ENCODE measurements around the gene SETD9. TPM values are rescaled to one million over a fixed set of nuclear protein-coding genes. Genes with fewer than 3 reads are reported as not detected.

Gene SETD9
- total and polyA plus RNA-seq, 4 donors = 7.5 to 10.4 (median 9.6) TPM

DNA sequence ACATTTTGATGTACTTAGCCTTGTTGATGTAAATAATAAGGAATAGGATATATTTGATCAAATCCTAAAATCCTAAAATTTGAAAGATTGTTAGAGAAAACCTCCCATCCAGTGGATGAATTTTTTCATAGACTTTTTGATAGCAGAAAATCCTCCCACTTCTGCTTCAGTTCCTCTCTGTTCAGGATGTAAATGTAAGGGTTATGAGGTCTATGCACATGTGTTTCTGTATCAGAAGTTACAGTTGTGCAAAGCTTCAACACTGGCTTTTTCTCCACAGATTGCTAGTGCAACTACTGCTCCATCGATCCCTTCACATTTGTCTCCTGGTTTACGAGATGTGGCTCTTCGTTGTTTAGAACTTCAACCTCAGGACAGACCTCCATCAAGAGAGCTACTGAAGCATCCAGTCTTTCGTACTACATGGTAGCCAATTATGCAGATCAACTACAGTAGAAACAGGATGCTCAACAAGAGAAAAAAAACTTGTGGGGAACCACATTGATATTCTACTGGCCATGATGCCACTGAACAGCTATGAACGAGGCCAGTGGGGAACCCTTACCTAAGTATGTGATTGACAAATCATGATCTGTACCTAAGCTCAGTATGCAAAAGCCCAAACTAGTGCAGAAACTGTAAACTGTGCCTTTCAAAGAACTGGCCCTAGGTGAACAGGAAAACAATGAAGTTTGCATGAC lies 16.0 kb upstream of the SETD9 start:
- DNase-seq = no peak
- no peaks in the 10 kb centered on the region for H3K4me1 ChIP-seq (ENCODE audit: control insufficient read depth in 5 of 5, insufficient read depth in 5 of 5, low read length in 5 of 5)
- H3K36me3 ChIP-seq (ENCODE audit: control insufficient read depth in 4 of 4, insufficient read depth in 4 of 4, low read length in 4 of 4) = peaks cover 6 to 40% (median 28%) of the 10 kb centered on the region in 4 donors
- no peak overlapping the region for H3K9ac ChIP-seq (ENCODE audit: insufficient read depth in 1 of 2, low read length in 2 of 2)
- 91% methylated on average over 5 of the region's 5 CpGs for WGBS, 2 donors
- TF ChIP-seq, protein P1, sequence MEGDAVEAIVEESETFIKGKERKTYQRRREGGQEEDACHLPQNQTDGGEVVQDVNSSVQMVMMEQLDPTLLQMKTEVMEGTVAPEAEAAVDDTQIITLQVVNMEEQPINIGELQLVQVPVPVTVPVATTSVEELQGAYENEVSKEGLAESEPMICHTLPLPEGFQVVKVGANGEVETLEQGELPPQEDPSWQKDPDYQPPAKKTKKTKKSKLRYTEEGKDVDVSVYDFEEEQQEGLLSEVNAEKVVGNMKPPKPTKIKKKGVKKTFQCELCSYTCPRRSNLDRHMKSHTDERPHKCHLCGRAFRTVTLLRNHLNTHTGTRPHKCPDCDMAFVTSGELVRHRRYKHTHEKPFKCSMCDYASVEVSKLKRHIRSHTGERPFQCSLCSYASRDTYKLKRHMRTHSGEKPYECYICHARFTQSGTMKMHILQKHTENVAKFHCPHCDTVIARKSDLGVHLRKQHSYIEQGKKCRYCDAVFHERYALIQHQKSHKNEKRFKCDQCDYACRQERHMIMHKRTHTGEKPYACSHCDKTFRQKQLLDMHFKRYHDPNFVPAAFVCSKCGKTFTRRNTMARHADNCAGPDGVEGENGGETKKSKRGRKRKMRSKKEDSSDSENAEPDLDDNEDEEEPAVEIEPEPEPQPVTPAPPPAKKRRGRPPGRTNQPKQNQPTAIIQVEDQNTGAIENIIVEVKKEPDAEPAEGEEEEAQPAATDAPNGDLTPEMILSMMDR (IDR thresholded peaks at IDR 0.05; ENCODE audit: control extremely low read depth, extremely low read depth) = no peak
- peaks cover 0 to 1% (median 0%) of the 10 kb centered on the region in 4 donors for H3K9me3 ChIP-seq (ENCODE audit: control insufficient read depth in 4 of 4, insufficient read depth in 3 of 4, low read length in 3 of 4)
- H3K4me3 ChIP-seq = no peak overlapping the region
- H3K27me3 ChIP-seq (ENCODE audit: control insufficient read depth in 3 of 3, insufficient read depth in 3 of 3, low read length in 2 of 3) = no peaks in the 10 kb centered on the region
- no peak for ATAC-seq (ENCODE audit: insufficient read depth, low FRiP score)
- H3K27ac ChIP-seq (ENCODE audit: low read depth in 1 of 2, low read length in 1 of 2) = no peak overlapping the region

DNA sequence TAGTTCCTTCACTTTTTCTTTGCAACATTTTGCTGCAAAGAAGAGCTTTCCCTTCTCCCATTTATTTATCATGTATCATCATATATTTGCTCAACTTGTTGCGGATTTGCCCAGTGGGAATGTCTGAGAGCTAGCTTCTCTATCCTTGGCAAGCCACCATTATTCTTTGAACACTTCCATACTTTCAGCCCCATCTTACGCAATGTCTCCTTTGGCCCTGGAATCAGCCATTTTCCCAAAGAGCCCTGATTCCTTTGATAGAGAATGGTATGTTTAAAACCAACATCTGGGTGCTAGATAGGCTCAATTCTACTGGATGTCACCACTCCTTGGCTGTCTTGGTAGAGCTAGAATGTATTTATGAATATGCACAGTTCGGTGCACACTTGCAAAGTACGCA lies 12.6 kb upstream of the SETD9 start:
- TF ChIP-seq, protein P1 (IDR thresholded peaks at IDR 0.05; ENCODE audit: control extremely low read depth, extremely low read depth) = no peak
- peak in 2 of 3 donors; percentile 18 to 22 for DNase-seq
- WGBS, 2 donors = 98 to 99% methylated on average over 4 of the region's 4 CpGs
- peaks cover 3 to 20% (median 13%) of the 10 kb centered on the region in 4 donors for H3K36me3 ChIP-seq (ENCODE audit: control insufficient read depth in 4 of 4, insufficient read depth in 4 of 4, low read length in 4 of 4)
- no peak overlapping the region for H3K27ac ChIP-seq (ENCODE audit: low read depth in 1 of 2, low read length in 1 of 2)
- H3K27me3 ChIP-seq (ENCODE audit: control insufficient read depth in 3 of 3, insufficient read depth in 3 of 3, low read length in 2 of 3) = no peaks in the 10 kb centered on the region
- no peaks in the 10 kb centered on the region for H3K4me1 ChIP-seq (ENCODE audit: control insufficient read depth in 5 of 5, insufficient read depth in 5 of 5, low read length in 5 of 5)
- no peak for ATAC-seq (ENCODE audit: insufficient read depth, low FRiP score)
- H3K9me3 ChIP-seq (ENCODE audit: control insufficient read depth in 4 of 4, insufficient read depth in 3 of 4, low read length in 3 of 4) = peaks cover 0 to 1% (median 0%) of the 10 kb centered on the region in 4 donors
- H3K9ac ChIP-seq (ENCODE audit: insufficient read depth in 1 of 2, low read length in 2 of 2) = no peak overlapping the region
- no peak overlapping the region for H3K4me3 ChIP-seq

DNA sequence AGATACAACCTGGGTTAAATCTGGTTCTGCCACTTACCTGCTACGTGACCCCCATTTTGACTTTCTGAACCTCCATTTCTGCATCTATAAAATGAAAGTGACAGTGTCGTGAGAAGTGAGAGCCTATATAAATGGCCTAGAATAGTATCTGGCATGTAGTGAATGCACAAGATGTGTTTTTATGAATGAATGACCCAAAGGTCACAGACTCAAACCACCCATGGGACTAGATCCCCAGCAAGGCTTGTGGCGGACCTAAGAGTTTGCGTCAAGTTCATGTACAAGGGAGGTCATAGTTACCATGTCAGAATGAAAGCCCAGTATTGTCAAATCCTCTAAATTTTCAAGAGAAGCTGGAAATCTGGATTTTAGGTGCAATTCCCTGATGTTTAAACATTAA lies 11.2 kb upstream of the SETD9 start:
- Histone ChIP-seq H3K9ac (ENCODE audit: insufficient read depth in 1 of 2, low read length in 2 of 2) (no peak overlapping the region), H3K27me3 (ENCODE audit: control insufficient read depth in 3 of 3, insufficient read depth in 3 of 3, low read length in 2 of 3) (no peaks in the 10 kb centered on the region), H3K4me1 (ENCODE audit: control insufficient read depth in 5 of 5, insufficient read depth in 5 of 5, low read length in 5 of 5) (no peaks in the 10 kb centered on the region), H3K9me3 (ENCODE audit: control insufficient read depth in 4 of 4, insufficient read depth in 3 of 4, low read length in 3 of 4) (peaks cover 0 to 1% (median 0%) of the 10 kb centered on the region in 4 donors), H3K36me3 (ENCODE audit: control insufficient read depth in 4 of 4, insufficient read depth in 4 of 4, low read length in 4 of 4) (peaks cover 2 to 19% (median 12%) of the 10 kb centered on the region in 4 donors), H3K4me3 (no peak overlapping the region), H3K27ac (ENCODE audit: low read depth in 1 of 2, low read length in 1 of 2) (no peak overlapping the region)
- TF ChIP-seq, protein P1 (IDR thresholded peaks at IDR 0.05; ENCODE audit: control extremely low read depth, extremely low read depth) = no peak
- 95 to 96% methylated on average over 4 of the region's 4 CpGs for WGBS, 2 donors
- DNase-seq (no peak), ATAC-seq (ENCODE audit: insufficient read depth, low FRiP score) (no peak)

Data from lung (tissue), 12 donors.